HL-60/S4 treated with phorbol 12-myristate 13-acetate at 8.2 ng/mL for 4 days and 3 days (cell line): Measurements from ENCODE around the gene RASSF7.

ENCODE experiments used
- in situ Hi-C: fragments of 300-500 bp; cut with MboI; formaldehyde crosslinking; loops from 2 replicates; pipeline ENCODE4 v1.15.0; 2022; ENCODE audit warnings: low sequenced_read_pairs

Gene RASSF7

GRCh38 chr11:532986-533585 lies 27.7 kb upstream of the RASSF7 start:
- in situ Hi-C loops, result no loop called here

- in situ Hi-C loops, result no loop called here
Observed at GRCh38 chr11:533586-534395, 27.0 kb upstream of the RASSF7 start.

- in situ Hi-C loops, result no loop called here
Observed at GRCh38 chr11:534396-535209, 26.2 kb upstream of the RASSF7 start.

- in situ Hi-C loops, result no loop called here
Observed at GRCh38 chr11:535210-535518, 25.6 kb upstream of the RASSF7 start.

GRCh38 chr11:535519-536454 lies 25.0 kb upstream of the RASSF7 start, which contains the start of gene HRAS:
TSS of gene HRAS (minus strand) at chr11:535576.
- in situ Hi-C loops, result no loop called here

- in situ Hi-C loops, result no loop called here
Observed at GRCh38 chr11:536841-537621, 23.7 kb upstream of the RASSF7 start, which contains the start of gene LRRC56. TSS of gene LRRC56 (plus strand) at chr11:537527. CDS start at chr11:540685, 3,158 bp downstream.

- in situ Hi-C loops, result no loop called here
Observed at GRCh38 chr11:537622-538430, 22.9 kb upstream of the RASSF7 start.

GRCh38 chr11:538431-539051 lies 22.2 kb upstream of the RASSF7 start:
- in situ Hi-C loops, result no loop called here

GRCh38 chr11:539971-540481 lies 20.7 kb upstream of the RASSF7 start:
- in situ Hi-C loops, result no loop called here

GRCh38 chr11:540583-541432 lies 20.0 kb upstream of the RASSF7 start:
- in situ Hi-C loops, result no loop called here

- in situ Hi-C loops, result no loop called here
Observed at GRCh38 chr11:541433-541885, 19.3 kb upstream of the RASSF7 start.

- in situ Hi-C loops, result no loop called here
Observed at GRCh38 chr11:544817-545166, 16.0 kb upstream of the RASSF7 start.

GRCh38 chr11:545171-545570 lies 15.6 kb upstream of the RASSF7 start:
- in situ Hi-C loops, result no loop called here

GRCh38 chr11:548700-549603 lies 11.8 kb upstream of the RASSF7 start:
- in situ Hi-C loops, result no loop called here

- in situ Hi-C loops, result no loop called here
Observed at GRCh38 chr11:550021-550745, 10.6 kb upstream of the RASSF7 start.

- in situ Hi-C loops, result no loop called here
Observed at GRCh38 chr11:550746-551085, 10.1 kb upstream of the RASSF7 start.
